Astrocyte of the spinal cord (primary cell): Measurements from ENCODE around the gene DHRS7.

Experiments used
- DNase-seq: peaks from one replicate; pipeline ENCODE4 v3.0.0; 2011; ENCODE audit warnings: low read depth, low spot score
- H3K4me3 ChIP-seq: 2 replicates; pipeline ENCODE4 v1.5.1; 2011; ENCODE audit warnings: low read depth, mild to moderate bottlenecking, low read length, moderate library complexity
- CTCF ChIP-seq: IDR thresholded peaks from 2 replicates; pipeline ENCODE4 v1.5.1; 2012; ENCODE audit warnings: low read depth, mild to moderate bottlenecking, low read length, inconsistent platforms
- in situ Hi-C: cut with HindIII; loops from 2 replicates; pipeline ENCODE4 v1.10.0; 2017; ENCODE audit warnings: low sequenced_read_pairs

Gene DHRS7

GRCh38 chr14:60197629-60198303 lies 32.6 kb upstream of the DHRS7 start:
- no peak for TF ChIP-seq CTCF
- DNase-seq = no peak
- no peak overlapping the region for H3K4me3 ChIP-seq
- in situ Hi-C loops = no loop called here

DNA sequence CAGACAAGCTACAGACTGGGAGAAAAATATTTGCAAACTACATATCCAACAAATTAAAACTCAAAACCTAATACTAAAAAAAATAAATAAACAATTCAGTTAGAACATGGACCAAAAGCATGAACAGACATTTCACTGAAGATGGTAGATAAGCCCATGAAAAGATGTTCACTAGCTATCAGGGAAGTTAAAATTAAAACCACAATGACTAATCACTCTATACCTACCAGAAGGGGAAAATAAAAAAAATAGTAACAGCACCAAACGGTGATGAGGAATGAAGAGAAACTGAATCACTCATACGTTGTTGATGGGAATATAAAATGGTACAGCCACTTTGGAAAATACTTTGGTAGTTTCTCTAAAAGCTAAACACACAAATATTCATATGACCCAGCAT lies 31.1 kb upstream of the DHRS7 start:
- no peak for DNase-seq
- in situ Hi-C loops = no loop called here
- H3K4me3 ChIP-seq = no peak overlapping the region
- no peak for TF ChIP-seq CTCF

DNA sequence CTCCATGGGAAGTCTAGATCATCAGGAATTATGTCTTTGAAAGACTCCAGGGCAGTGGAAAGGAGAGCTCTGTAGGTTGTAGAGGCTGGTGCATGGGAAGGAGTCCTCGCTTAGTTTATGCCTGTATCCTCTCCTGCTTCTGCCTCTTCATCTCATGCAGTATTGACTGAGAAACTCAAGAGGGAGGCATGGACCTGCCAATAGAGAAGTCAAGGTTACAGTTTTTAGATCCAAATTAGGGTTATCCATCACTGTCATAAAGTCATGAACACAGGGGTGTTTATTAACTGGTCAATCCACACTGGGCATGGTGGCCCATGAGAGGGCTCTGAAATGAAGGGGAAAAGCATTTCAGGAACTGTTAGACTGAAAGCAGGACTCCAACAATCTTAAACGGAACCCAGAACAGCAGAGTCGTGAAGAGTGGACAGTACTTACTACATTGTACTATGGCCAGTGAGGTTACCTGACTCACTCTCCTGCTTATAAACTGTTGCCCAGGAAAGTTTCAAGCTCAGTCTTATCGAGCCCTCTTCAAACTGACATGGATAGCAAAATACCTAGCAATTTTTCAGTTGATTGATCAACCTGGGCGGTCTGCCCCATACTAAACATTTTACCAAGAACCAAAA lies 30.1 kb upstream of the DHRS7 start:
- no peak for TF ChIP-seq CTCF
- H3K4me3 ChIP-seq = no peak overlapping the region
- in situ Hi-C loops = no loop called here
- no peak for DNase-seq

- no peak for DNase-seq
- no peak for TF ChIP-seq CTCF
- in situ Hi-C loops = no loop called here
- no peak overlapping the region for H3K4me3 ChIP-seq
Measured at GRCh38 chr14:60189923-60190840, 25.0 kb upstream of the DHRS7 start.

DNA sequence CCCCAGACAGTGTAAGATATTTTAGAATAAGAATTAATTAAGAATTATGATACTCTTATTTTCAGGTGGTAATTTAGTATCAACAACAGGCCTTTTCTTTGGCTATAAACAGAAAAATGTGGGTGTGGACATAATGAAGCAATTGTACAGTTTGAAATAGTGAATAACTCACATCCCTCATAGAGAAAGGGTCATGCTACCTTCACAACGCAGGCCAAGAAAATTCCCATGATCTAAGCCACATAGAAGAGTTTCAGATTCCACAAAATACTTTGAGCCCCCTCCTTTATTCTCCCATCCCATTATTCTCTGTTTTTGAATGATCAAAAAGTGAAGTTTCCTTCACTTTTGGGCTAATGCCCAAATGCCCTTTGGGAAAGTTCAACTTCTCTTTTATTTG lies 23.5 kb upstream of the DHRS7 start:
- DNase-seq = no peak
- H3K4me3 ChIP-seq = no peak overlapping the region
- TF ChIP-seq CTCF = no peak
- in situ Hi-C loops = no loop called here

GRCh38 chr14:60188115-60188514 lies 22.9 kb upstream of the DHRS7 start:
- H3K4me3 ChIP-seq = no peak overlapping the region
- DNase-seq = no peak
- peak; percentile 25 for TF ChIP-seq CTCF
- in situ Hi-C loops = no loop called here
